Astrocyte of the spinal cord (primary cell): ENCODE results near the gene KHDC4.

ENCODE experiments used
- DNase-seq: peaks from one replicate; pipeline ENCODE4 v3.0.0; 2011; ENCODE audit warnings: low read depth, low spot score
- H3K4me3 ChIP-seq: 2 replicates; pipeline ENCODE4 v1.5.1; 2011; ENCODE audit warnings: low read depth, mild to moderate bottlenecking, low read length, moderate library complexity
- CTCF ChIP-seq: IDR thresholded peaks from 2 replicates; pipeline ENCODE4 v1.5.1; 2012; ENCODE audit warnings: low read depth, mild to moderate bottlenecking, low read length, inconsistent platforms
- in situ Hi-C: cut with HindIII; loops from 2 replicates; pipeline ENCODE4 v1.10.0; 2017; ENCODE audit warnings: low sequenced_read_pairs

KHDC4 gene

DNA sequence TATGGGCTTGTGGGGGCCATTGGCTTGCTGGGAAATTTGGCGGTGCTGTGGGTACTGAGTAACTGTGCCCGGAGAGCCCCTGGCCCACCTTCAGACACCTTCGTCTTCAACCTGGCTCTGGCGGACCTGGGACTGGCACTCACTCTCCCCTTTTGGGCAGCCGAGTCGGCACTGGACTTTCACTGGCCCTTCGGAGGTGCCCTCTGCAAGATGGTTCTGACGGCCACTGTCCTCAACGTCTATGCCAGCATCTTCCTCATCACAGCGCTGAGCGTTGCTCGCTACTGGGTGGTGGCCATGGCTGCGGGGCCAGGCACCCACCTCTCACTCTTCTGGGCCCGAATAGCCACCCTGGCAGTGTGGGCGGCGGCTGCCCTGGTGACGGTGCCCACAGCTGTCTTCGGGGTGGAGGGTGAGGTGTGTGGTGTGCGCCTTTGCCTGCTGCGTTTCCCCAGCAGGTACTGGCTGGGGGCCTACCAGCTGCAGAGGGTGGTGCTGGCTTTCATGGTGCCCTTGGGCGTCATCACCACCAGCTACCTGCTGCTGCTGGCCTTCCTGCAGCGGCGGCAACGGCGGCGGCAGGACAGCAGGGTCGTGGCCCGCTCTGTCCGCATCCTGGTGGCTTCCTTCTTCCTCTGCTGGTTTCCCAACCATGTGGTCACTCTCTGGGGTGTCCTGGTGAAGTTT is 7.8 kb upstream of the KHDC4 start:
- DNase-seq, result no peak
- no peak for TF ChIP-seq CTCF
- H3K4me3 ChIP-seq, result no peak overlapping the region
- in situ Hi-C loops, result no loop called here

- no peak within 1 kb of the TSS for H3K4me3 ChIP-seq
- in situ Hi-C loops, result no loop called here
- DNase-seq, result no peak
- TF ChIP-seq CTCF, result no peak
These were observed 7.0 kb upstream of the KHDC4 start, which contains the start of gene RXFP4 for GRCh38 chr1:155940993-155941844. TSS of gene RXFP4 (plus strand) at chr1:155941638. CDS start at chr1:155941710, 72 bp downstream.

DNA sequence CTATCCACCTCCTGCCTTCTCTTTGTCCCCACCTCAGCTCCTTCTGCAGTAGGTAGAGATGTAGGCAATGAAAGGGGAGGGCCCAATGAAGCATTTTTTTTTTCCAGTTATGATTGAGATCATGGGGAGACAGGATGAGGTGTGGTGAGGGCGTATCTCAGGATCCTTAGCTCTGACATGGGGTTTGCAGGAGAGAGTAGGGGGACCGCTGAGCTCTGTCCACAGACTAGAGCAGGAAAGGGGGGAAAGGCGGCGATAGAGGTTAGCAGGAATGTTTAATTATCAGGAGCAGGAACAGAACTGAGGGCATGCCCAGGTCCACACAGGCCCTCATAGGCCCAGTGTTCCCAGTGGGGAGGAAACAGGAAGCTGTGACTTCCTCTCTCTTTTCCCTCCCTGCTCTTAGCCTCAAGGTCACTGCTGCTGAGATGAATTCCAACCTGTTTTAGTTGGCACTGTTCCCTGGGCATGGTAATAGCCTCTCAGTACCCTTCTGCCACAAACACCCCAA is 6.3 kb upstream of the KHDC4 start:
- H3K4me3 ChIP-seq, result no peak overlapping the region
- in situ Hi-C loops, result no loop called here
- peak; percentile 62 for DNase-seq
- TF ChIP-seq CTCF, result no peak

- no peak overlapping the region for H3K4me3 ChIP-seq
- in situ Hi-C loops, result no loop called here
- DNase-seq, result peak; percentile 76
- peak; percentile 72 for TF ChIP-seq CTCF
These were observed 4.0 kb upstream of the KHDC4 start for GRCh38 chr1:155938220-155938627.

DNA sequence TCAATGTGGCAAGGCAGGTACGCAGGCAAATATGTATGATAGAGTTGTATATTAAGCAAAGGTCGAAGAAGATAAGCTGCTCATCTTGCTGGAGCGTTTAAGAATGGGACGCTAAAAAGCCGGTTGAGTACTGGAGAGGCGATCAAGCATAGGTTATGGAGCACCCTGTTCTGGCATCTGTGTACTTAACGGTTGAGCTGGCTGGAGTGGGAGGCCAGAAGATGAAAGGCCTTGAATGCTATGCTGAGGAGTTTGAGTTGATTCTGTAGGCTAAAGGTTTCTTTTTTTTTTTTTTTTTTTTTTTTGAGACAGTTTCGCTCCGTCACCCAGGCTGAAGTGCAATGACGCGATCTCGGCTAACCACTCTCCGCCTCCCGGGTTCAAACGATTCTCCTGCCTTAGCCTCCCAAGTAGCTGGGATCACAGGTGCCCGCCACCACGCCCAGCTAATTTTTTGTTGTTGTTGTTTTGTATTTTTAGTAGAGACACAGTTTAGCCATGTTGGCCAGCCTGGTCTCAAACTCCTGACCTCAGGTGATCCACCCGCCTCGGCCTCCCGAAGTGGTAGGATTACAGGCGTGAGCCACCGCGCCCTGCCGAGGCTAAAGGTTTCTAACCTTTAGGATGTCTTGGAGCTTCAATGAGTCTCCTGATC is 850 bp upstream of the KHDC4 start:
- in situ Hi-C loops, result no loop called here
- H3K4me3 ChIP-seq, result peak overlapping the region; percentile 98
- no peak for DNase-seq
- no peak for TF ChIP-seq CTCF

GRCh38 chr1:155933591-155934096 is 569 bp downstream of the KHDC4 start:
- peak overlapping the region; percentile 98 for H3K4me3 ChIP-seq
- no peak for TF ChIP-seq CTCF
- in situ Hi-C loops, result no loop called here
- DNase-seq, result no peak
